Endometrial microvascular endothelial cells (primary cell): ENCODE results near the gene OR2J2. TPM values are rescaled to one million over a fixed set of nuclear protein-coding genes. Genes with fewer than 3 reads are reported as not detected.
"Not testable (repeated sequence)": the region's sequence is repeated elsewhere in the genome, so short reads cannot be mapped to it uniquely, and the experiment has no call there.

Experiments used
- in situ Hi-C: cut with HindIII; loops from 2 replicates; pipeline ENCODE4 v1.10.0; 2017; ENCODE audit warnings: low sequenced_read_pairs, low pct_unique_long_range_greater_than_20kb; ENCODE audit errors: inconsistent ontology term
- total RNA-seq: library from RNA; depleted of rRNA; stranded (reverse); fragments of >200 nt; gene quantifications from one replicate; pipeline ENCODE4 v1.2.3, GENCODE V29; 2015; ENCODE audit errors: inconsistent ontology term

The OR2J2 gene
- total RNA-seq, 1 donor from 2014 or later: not detected

DNA sequence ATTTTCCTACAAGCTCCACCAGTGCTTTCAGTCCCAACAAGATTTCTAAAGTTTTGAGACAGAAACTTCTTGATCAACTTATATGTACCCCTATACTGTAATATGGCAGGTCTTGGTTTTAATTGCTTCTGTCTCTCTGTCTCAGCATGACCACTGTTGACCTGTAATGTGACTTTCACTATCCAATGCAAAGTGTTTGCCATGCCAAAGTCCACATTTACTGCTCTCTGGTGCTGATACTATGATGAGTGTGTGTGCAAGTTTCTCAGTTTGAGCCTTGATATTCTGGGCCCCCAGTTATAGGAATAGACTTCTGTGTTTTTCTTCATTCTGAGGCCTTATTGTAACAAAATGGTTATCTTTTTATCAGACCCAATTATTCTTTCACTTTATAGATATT lies 45.8 kb downstream of the OR2J2 start:
- in situ Hi-C loops: no loop called here

DNA sequence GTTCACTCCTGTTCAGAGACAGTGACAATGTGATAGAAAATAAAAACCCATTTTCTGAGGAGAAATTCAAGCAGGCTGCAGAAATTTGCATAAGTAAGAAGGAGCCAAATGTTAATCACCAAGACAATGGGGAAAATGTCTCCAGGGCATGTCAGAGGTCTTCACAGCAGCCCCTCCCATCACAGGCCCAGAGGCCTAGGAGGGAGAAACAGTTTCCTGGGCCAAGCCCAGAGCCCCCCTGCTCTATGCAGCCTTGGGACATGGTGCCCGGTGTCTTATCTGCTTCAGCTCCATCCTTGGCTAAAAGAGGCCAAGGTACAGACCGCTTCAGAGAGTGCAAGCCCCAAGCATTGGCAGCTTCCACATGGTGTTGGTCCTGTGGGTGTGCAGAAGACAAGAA lies 46.5 kb downstream of the OR2J2 start:
- in situ Hi-C loops: not testable (repeated sequence)

DNA sequence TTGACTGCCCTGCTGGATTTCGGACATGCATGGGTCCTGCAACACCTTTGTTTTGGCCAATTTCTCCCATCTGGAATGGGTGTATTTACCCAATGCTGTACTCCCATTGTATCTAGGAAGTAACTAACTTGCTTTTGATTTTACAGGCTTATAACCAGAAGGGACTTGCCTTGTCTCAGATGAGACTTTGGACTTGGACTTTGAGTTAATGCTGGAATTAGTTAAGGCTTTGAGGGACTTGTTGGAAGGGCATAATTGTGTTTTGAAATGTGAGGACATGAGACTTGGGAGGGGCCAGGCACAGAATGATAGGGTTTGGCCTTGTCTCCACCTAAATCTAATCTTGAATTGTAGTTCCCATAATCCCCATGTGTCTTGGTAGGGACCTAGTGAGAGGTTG lies 47.3 kb downstream of the OR2J2 start:
- in situ Hi-C loops: not testable (repeated sequence)

Other genes with a start within 250 kb of the OR2J2 start
- 63.2 TPM for gene TRIM27, start 246.9 kb upstream of the OR2J2 start, total RNA-seq
- gene ZNF311, start 165.6 kb upstream of the OR2J2 start, total RNA-seq: 0.09 TPM
- not detected for gene OR2W1, start 125.7 kb upstream of the OR2J2 start, total RNA-seq
- not detected for gene OR2B3, start 83.6 kb upstream of the OR2J2 start, total RNA-seq
- gene OR2J1, start 71.4 kb upstream of the OR2J2 start, total RNA-seq: not detected
- not detected for gene OR2J3, start 62.8 kb upstream of the OR2J2 start, total RNA-seq
- not detected for gene OR14J1, start 130.8 kb downstream of the OR2J2 start, total RNA-seq
- gene OR5V1, start 198.0 kb downstream of the OR2J2 start, total RNA-seq: not detected
- gene OR12D3, start 204.4 kb downstream of the OR2J2 start, total RNA-seq: not detected
- gene OR12D2, start 224.7 kb downstream of the OR2J2 start, total RNA-seq: not detected
- gene OR12D1, start 244.0 kb downstream of the OR2J2 start, total RNA-seq: not detected